Choroid plexus epithelial cell (primary cell): ENCODE data around the gene GNA12.

ENCODE experiments used
- DNase-seq: peaks from one replicate; pipeline ENCODE4 v3.0.0-alpha.2; 2010; ENCODE audit warnings: low read depth
- H3K4me3 ChIP-seq: 2 replicates; pipeline ENCODE4 v1.5.1; 2011; ENCODE audit warnings: low read depth, mild to moderate bottlenecking, control low read depth, low read length, moderate library complexity
- CTCF ChIP-seq: conservative IDR thresholded peaks from 2 replicates; pipeline ENCODE4 v1.5.1; 2011; ENCODE audit warnings: low read depth, mild to moderate bottlenecking, control low read depth, inconsistent platforms, low read length, moderate library complexity

Gene GNA12

GRCh38 chr7:2849941-2850766, 6.0 kb upstream of the GNA12 start:
- TF ChIP-seq CTCF = no peak
- DNase-seq = no peak

GRCh38 chr7:2845034-2845592, 1.0 kb upstream of the GNA12 start:
- DNase-seq = no peak
- TF ChIP-seq CTCF = no peak
- H3K4me3 ChIP-seq = no peak overlapping the region

More at GRCh38 chr7:2849941-2850766, 6.0 kb upstream of the GNA12 start:
- H3K4me3 ChIP-seq = no peak overlapping the region

DNA sequence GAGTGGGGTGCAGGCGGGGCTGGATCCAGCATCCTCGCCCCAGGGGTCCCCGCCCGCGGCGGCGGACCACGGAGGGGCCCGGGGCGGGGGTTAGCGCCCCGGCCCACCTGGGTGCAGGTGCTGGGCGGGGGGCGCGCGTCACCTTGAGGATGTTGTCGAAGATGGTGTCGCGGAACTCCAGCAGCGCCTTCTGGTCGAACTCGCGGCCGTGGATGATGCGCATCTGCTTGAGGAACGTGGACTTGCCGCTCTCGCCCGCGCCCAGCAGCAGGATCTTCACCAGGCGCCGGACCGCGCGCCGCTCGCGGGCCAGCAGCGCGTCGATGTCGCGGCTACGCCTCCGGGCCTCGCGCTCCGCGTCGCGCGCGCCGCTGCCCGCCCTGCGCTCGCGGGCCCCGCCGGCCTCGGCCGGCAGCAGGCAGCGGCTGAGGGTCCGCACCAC, 376 bp downstream of the GNA12 start:
- peak overlapping the region; percentile 77 for H3K4me3 ChIP-seq
- DNase-seq = peak; percentile 49
- TF ChIP-seq CTCF = no peak

- TF ChIP-seq CTCF = no peak
- H3K4me3 ChIP-seq = peak overlapping the region; percentile 77
- DNase-seq = no peak
Observed at GRCh38 chr7:2843191-2843685, 870 bp downstream of the GNA12 start.

DNA sequence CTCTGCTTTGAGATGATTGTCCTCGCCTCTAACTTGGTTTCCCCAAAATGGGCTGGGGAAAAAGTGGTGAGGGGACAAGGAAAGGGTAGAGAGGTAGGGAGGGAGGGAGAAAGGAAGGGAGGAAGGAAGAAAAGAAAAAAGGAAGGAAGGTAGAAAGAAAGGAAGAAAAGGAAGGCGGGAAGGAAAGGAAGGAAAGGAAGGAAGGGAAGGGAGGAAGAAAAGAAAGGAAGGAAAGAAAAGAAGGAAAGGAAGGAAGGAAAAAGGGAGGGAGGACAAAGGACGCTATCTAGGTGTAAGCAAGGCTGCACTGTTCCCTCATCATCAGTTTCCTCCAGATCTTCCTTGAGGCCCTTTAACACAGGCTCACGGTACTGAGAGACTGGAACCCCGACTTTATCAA, 2.2 kb downstream of the GNA12 start:
- TF ChIP-seq CTCF = no peak
- no peak for DNase-seq
- no peak overlapping the region for H3K4me3 ChIP-seq

DNA sequence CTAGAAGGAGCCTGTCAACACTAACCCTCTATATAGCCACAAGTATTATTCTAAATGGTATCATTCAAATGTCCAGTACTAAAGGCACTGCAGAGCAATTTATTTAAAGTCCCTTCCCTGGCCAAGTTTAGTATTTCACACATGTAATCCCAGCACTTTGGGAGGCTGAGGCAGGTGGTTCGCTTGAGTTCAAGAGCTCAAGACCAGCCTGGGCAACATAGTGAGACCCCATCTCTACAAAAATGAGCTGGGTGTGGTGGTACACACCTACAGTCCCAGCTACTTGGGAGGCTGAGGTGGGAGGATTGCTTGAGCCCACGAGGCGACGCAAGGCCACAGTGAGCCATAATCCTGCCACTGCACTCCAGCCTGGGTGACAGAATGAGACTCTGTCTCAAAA, 3.6 kb downstream of the GNA12 start:
- DNase-seq = no peak
- TF ChIP-seq CTCF = no peak
- H3K4me3 ChIP-seq = no peak overlapping the region
